OCI-LY7 (cell line): ENCODE results near the gene KAZN. TPM values are rescaled to one million over a fixed set of nuclear protein-coding genes. Genes with fewer than 3 reads are reported as not detected.

Experiments
- BruUV-seq: library from RNA; stranded (reverse); fragments of 400-500 nt; replicated peaks from 2 replicates; lab custom pipeline; 2021; lab: Mats Ljungman, UMichigan
- CTCF ChIA-PET: fragments of 300-600 bp; sonication (Branson Sonifier 250); formaldehyde crosslinking; loops from one replicate; lab custom pipeline; 2022; ENCODE audit warnings: antibody characterized with exemption; ENCODE audit not compliant: unreplicated experiment; lab: Charles Lee
- POLR2A ChIA-PET: fragments of 300-600 bp; sonication (Branson Sonifier 250); formaldehyde crosslinking; loops from one replicate; lab custom pipeline; 2022; ENCODE audit warnings: antibody characterized with exemption; lab: Charles Lee
- DNase-seq: peaks from one replicate; pipeline ENCODE4 v3.0.0-alpha.2; 2015; ENCODE audit warnings: low spot score
- H2AFZ ChIP-seq: fragments of 200-600 bp; sonication (generic), shearing (Covaris generic); 2 replicates; pipeline ENCODE4 v1.6.1; 2014; ENCODE audit warnings: mild to moderate bottlenecking, antibody characterized with exemption, low read length, moderate library complexity
- H3K27ac ChIP-seq: fragments of 200-600 bp; sonication (generic); 2 replicates; pipeline ENCODE4 v1.5.1; 2014; ENCODE audit warnings: mixed run types, low read depth, mild to moderate bottlenecking, moderate library complexity, low read length, inconsistent platforms; ENCODE audit not compliant: poor library complexity, severe bottlenecking
- H3K36me3 ChIP-seq: fragments of 200-600 bp; sonication (generic); 2 replicates; pipeline ENCODE4 v1.6.1; 2014; ENCODE audit warnings: mild to moderate bottlenecking, antibody characterized with exemption, low read length, moderate library complexity, mixed read lengths; ENCODE audit not compliant: insufficient read depth
- H3K4me1 ChIP-seq: fragments of 200-600 bp; sonication (generic); 2 replicates; pipeline ENCODE4 v1.5.1; 2014; ENCODE audit warnings: mild to moderate bottlenecking, low read length; ENCODE audit not compliant: insufficient read depth, poor library complexity, severe bottlenecking
- H3K4me2 ChIP-seq: fragments of 200-600 bp; sonication (generic); 2 replicates; pipeline ENCODE4 v1.6.1; 2014; ENCODE audit warnings: mild to moderate bottlenecking, low read length
- H3K4me3 ChIP-seq: fragments of 200-600 bp; sonication (generic); 2 replicates; pipeline ENCODE4 v1.5.1; 2014; ENCODE audit warnings: mild to moderate bottlenecking, low read depth, low read length; ENCODE audit not compliant: poor library complexity, severe bottlenecking
- H3K79me2 ChIP-seq: fragments of 200-600 bp; sonication (generic); 2 replicates; pipeline ENCODE4 v1.6.1; 2016; ENCODE audit warnings: low read depth, mild to moderate bottlenecking, low read length, moderate library complexity, mixed read lengths; ENCODE audit not compliant: insufficient read depth
- H3K9me2 ChIP-seq: fragments of 200-600 bp; sonication (generic); 2 replicates; pipeline ENCODE4 v1.6.1; 2016; ENCODE audit warnings: mild to moderate bottlenecking, low read length, mixed read lengths; ENCODE audit not compliant: insufficient read depth
- H3K9me3 ChIP-seq: fragments of 200-600 bp; sonication (generic); 2 replicates; pipeline ENCODE4 v1.6.1; 2014; ENCODE audit warnings: mild to moderate bottlenecking, mixed run types, low read length, mixed read lengths
- H4K20me1 ChIP-seq: fragments of 200-600 bp; sonication (generic); 2 replicates; pipeline ENCODE4 v1.6.1; 2014; ENCODE audit warnings: mild to moderate bottlenecking, antibody characterized with exemption, low read length, moderate library complexity, mixed read lengths; ENCODE audit not compliant: insufficient read depth
- CTCF ChIP-seq: fragments of 200-600 bp; sonication (generic); conservative IDR thresholded peaks from 2 replicates; pipeline ENCODE4 v1.5.1; 2014; ENCODE audit warnings: mild to moderate bottlenecking, antibody characterized with exemption, low read length, moderate library complexity, mixed read lengths
- EZH2phosphoT487 ChIP-seq: fragments of 200-600 bp; sonication (generic); IDR thresholded peaks from 2 replicates; pipeline ENCODE4 v1.6.1; 2018; ENCODE audit warnings: low read depth, borderline replicate concordance, mild to moderate bottlenecking, mixed run types, antibody characterized with exemption, low read length, moderate library complexity, mixed read lengths
- intact Hi-C: fragments of 100-400 bp; cut with micrococcal nuclease; formaldehyde crosslinking; loops from one replicate; pipeline ENCODE4 v1.10.0; 2022; ENCODE audit not compliant: unreplicated experiment
- total RNA-seq, 2 experiments: library from RNA; depleted of rRNA in 1 of 2; stranded (reverse); fragments of >200 nt in 1 of 2; shearing (Covaris generic) in 1 of 2; gene quantifications; 2 replicates each; pipeline ENCODE4 v1.2.3, GENCODE V29; 2014 to 2022

KAZN gene
- total RNA-seq, 2 experiments from 2014 or later: 0.40 to 2.4 TPM

- ChIA-PET POLR2A (interaction anchor here (0.6 kb wide), 1 partner anchor 93 kb away, joined by 3 read pairs; no protein-coding TSS in a partner anchor), CTCF (no interaction called here)
- intact Hi-C loops: no loop called here
- Histone ChIP-seq H3K4me3 (no peak overlapping the region), H3K9me2 (no peaks in the 10 kb centered on the region), H3K4me1 (no peaks in the 10 kb centered on the region), H3K27ac (no peak overlapping the region), H3K79me2 (no peaks in the 10 kb centered on the region), H2AFZ (no peak overlapping the region), H3K36me3 (no peaks in the 10 kb centered on the region), H3K9me3 (no peaks in the 10 kb centered on the region), H3K4me2 (no peak overlapping the region), H4K20me1 (no peaks in the 10 kb centered on the region)
- no peak for TF ChIP-seq EZH2phosphoT487
- TF ChIP-seq CTCF: no peak
- no TSS peak for BruUV-seq
- DNase-seq: no peak
Measured at GRCh38 chr1:15124362-15125100, 526.0 kb downstream of the KAZN start.

GRCh38 chr1:15125101-15125745, 526.7 kb downstream of the KAZN start:
- no TSS peak for BruUV-seq
- ChIA-PET POLR2A (interaction anchor here (0.5 to 0.6 kb wide), 2 partner anchors 42 to 92 kb away, joined by 3 to 5 read pairs; no protein-coding TSS in a partner anchor), CTCF (no interaction called here)
- no peaks in the 10 kb centered on the region for H3K9me3 ChIP-seq
- no peaks in the 10 kb centered on the region for H4K20me1 ChIP-seq
- H3K4me2 ChIP-seq: no peak overlapping the region
- no peak for DNase-seq
- no peaks in the 10 kb centered on the region for H3K9me2 ChIP-seq
- no peak overlapping the region for H3K4me3 ChIP-seq
- H3K36me3 ChIP-seq: no peaks in the 10 kb centered on the region
- H3K79me2 ChIP-seq: no peaks in the 10 kb centered on the region
- intact Hi-C loops: no loop called here
- H2AFZ ChIP-seq: no peak overlapping the region
- H3K4me1 ChIP-seq: no peaks in the 10 kb centered on the region
- TF ChIP-seq EZH2phosphoT487 (no peak), CTCF (no peak)
- no peak overlapping the region for H3K27ac ChIP-seq

GRCh38 chr1:15128077-15128476, 529.6 kb downstream of the KAZN start:
- no peak overlapping the region for H3K4me3 ChIP-seq
- H3K9me2 ChIP-seq: no peaks in the 10 kb centered on the region
- H3K4me2 ChIP-seq: no peak overlapping the region
- H3K4me1 ChIP-seq: no peaks in the 10 kb centered on the region
- H4K20me1 ChIP-seq: no peaks in the 10 kb centered on the region
- no TSS peak for BruUV-seq
- H3K9me3 ChIP-seq: no peaks in the 10 kb centered on the region
- no peaks in the 10 kb centered on the region for H3K36me3 ChIP-seq
- DNase-seq: no peak
- CTCF ChIA-PET: no interaction called here
- intact Hi-C loops: loop anchor here (1.0 kb wide), 2 partner anchors 144 to 176 kb away; no protein-coding TSS in a partner anchor
- no peak overlapping the region for H3K27ac ChIP-seq
- TF ChIP-seq EZH2phosphoT487: no peak
- TF ChIP-seq CTCF: no peak
- H2AFZ ChIP-seq: no peak overlapping the region
- POLR2A ChIA-PET: no interaction called here
- no peaks in the 10 kb centered on the region for H3K79me2 ChIP-seq
